Measurements from ENCODE around the gene TSACC.

The TSACC gene

DNA sequence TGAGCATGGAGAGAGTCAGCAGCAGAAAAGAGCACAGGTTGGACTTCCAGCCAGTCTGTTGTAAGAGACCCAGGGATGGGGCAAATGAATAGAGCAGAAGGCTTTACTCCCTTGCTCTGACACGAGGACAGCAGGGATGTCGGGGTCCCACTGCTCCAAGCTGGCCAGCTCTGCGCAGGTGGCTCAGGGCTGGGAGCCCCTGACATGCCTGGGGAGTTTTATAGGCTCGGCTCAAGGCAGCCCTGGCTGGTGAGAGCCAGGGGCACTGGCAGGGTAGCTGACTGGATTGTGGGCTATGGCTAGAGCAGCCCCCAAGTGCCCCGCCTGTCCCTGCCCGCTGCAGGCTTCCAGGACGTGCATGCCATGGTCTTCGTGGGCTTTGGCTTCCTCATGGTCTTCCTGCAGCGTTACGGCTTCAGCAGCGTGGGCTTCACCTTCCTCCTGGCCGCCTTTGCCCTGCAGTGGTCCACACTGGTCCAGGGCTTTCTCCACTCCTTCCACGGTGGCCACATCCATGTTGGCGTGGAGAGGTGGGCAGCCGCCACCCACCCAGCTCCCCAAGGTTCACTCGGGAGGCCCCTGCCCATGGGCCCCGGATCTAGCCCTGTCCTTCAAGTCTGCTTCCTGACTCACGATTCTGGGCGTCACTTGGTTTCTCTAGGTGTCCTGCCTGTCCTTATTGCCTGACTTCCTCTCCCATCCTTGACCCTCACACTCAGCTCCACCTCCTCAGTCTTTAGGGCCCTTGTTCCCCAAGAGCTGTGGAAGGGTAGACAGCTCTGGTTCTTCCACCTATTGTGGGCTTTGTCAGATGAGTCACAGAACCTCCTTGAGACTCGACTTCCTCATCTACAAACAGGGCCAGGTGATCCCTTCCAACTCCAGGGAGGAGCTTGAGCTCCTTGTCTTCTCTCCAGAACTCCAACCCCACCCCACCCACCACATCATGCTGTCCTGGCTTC, 38.9 kb downstream of the TSACC start:
- Histone ChIP-seq H3K9ac (ENCODE audit: low read length) (no peak overlapping the region), H3K36me3 (ENCODE audit: control insufficient read depth, insufficient read depth, low read length) (no peaks in the 10 kb centered on the region), H3K27ac (ENCODE audit: low read depth, low read length) (no peak overlapping the region), H3K27me3 (ENCODE audit: control insufficient read depth, insufficient read depth, low read length) (no peaks in the 10 kb centered on the region), H3K4me3 (ENCODE audit: low read depth, low read length) (no peak overlapping the region), H3K9me3 (ENCODE audit: control insufficient read depth, insufficient read depth, low read depth, low read length) (no peaks in the 10 kb centered on the region), H3K4me1 (ENCODE audit: control insufficient read depth, insufficient read depth, low read length) (peaks cover 6% of the 10 kb centered on the region; the same call in 1 of the 2 replicates)

- no peaks in the 10 kb centered on the region for H3K27me3 ChIP-seq (ENCODE audit: control insufficient read depth, insufficient read depth, low read length)
- peaks cover 6% of the 10 kb centered on the region; the same call in 1 of the 2 replicates for H3K4me1 ChIP-seq (ENCODE audit: control insufficient read depth, insufficient read depth, low read length)
- no peaks in the 10 kb centered on the region for H3K9me3 ChIP-seq (ENCODE audit: control insufficient read depth, insufficient read depth, low read depth, low read length)
- no peaks in the 10 kb centered on the region for H3K36me3 ChIP-seq (ENCODE audit: control insufficient read depth, insufficient read depth, low read length)
- no peak overlapping the region for H3K27ac ChIP-seq (ENCODE audit: low read depth, low read length)
- H3K9ac ChIP-seq (ENCODE audit: low read length), result no peak overlapping the region
- no peak overlapping the region for H3K4me3 ChIP-seq (ENCODE audit: low read depth, low read length)
Observed at GRCh38 chr1:156378557-156378956, 40.2 kb downstream of the TSACC start.

DNA sequence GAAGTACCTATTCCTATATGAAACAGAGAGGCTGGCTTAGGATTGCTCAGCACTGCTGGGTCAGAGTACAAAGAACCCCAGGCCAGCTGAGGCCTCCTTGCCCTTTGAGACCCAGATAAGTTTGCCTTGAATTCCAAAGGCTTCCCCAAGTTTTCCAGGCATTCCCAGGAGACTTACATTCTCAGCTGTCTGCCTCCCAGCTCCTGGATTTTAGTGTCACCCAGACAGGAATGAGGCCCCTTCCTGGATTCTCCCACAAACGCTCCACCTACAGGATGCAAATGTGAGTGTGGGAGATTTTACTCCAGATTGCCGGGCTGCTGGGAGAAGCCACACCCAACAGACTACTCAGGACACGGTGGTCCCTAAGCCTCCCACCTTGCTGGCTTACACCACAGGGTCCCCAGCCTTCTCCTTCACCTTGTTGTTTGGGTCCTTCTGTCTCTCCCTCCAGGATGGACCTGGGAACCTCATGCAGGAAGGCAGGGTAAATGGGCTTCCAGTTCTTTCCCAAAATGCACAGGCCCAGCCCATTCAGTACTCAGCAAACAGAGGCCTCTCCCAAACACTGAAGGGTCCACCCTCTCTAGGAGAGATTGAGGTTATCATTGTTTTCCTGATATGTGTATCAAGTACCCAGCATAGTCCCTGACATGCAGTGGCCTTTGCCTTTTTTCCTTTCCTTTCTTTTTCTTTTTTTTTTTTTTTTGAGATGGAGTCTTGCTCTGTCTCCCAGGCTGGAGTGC, 41.3 kb downstream of the TSACC start:
- no peaks in the 10 kb centered on the region for H3K36me3 ChIP-seq (ENCODE audit: control insufficient read depth, insufficient read depth, low read length)

GRCh38 chr1:156382561-156382960, 44.2 kb downstream of the TSACC start:
- Histone ChIP-seq H3K4me3 (ENCODE audit: low read depth, low read length) (no peak overlapping the region), H3K9ac (ENCODE audit: low read length) (no peak overlapping the region), H3K9me3 (ENCODE audit: control insufficient read depth, insufficient read depth, low read depth, low read length) (no peaks in the 10 kb centered on the region), H3K4me1 (ENCODE audit: control insufficient read depth, insufficient read depth, low read length) (peaks cover 14% of the 10 kb centered on the region), H3K27ac (ENCODE audit: low read depth, low read length) (no peak overlapping the region), H3K27me3 (ENCODE audit: control insufficient read depth, insufficient read depth, low read length) (peaks cover 19% of the 10 kb centered on the region), H3K36me3 (ENCODE audit: control insufficient read depth, insufficient read depth, low read length) (no peaks in the 10 kb centered on the region)

More for the DNA sequence above, 41.3 kb downstream of the TSACC start:
- Histone ChIP-seq H3K27me3 (ENCODE audit: control insufficient read depth, insufficient read depth, low read length) (no peaks in the 10 kb centered on the region), H3K9me3 (ENCODE audit: control insufficient read depth, insufficient read depth, low read depth, low read length) (no peaks in the 10 kb centered on the region), H3K27ac (ENCODE audit: low read depth, low read length) (no peak overlapping the region), H3K4me3 (ENCODE audit: low read depth, low read length) (no peak overlapping the region), H3K9ac (ENCODE audit: low read length) (no peak overlapping the region), H3K4me1 (ENCODE audit: control insufficient read depth, insufficient read depth, low read length) (peaks cover 6% of the 10 kb centered on the region; the same call in 1 of the 2 replicates)

DNA sequence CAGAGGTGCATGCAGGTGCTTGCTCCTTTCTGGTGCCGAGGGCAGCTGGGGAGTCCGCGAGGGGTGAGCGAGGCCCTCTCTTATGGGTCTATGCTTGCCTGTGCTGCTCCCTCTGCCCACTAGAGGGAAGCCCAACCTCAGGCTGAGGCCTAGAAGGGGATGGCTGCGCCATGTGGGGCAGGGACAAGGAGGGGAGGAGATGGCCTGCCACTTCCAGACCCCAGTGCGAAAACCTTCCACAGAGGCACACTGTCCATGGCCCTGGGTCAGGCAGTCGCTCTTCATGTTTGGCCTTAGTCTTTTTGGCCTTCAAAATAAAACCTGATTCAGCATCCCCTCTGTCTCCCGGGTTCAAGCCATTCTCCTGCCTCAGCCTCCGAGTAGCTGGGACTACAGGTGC, 44.7 kb downstream of the TSACC start:
- Histone ChIP-seq H3K27ac (ENCODE audit: low read depth, low read length) (no peak overlapping the region), H3K4me3 (ENCODE audit: low read depth, low read length) (no peak overlapping the region), H3K9ac (ENCODE audit: low read length) (no peak overlapping the region), H3K9me3 (ENCODE audit: control insufficient read depth, insufficient read depth, low read depth, low read length) (no peaks in the 10 kb centered on the region), H3K36me3 (ENCODE audit: control insufficient read depth, insufficient read depth, low read length) (no peaks in the 10 kb centered on the region), H3K4me1 (ENCODE audit: control insufficient read depth, insufficient read depth, low read length) (peaks cover 19% of the 10 kb centered on the region), H3K27me3 (ENCODE audit: control insufficient read depth, insufficient read depth, low read length) (peaks cover 23% of the 10 kb centered on the region)

DNA sequence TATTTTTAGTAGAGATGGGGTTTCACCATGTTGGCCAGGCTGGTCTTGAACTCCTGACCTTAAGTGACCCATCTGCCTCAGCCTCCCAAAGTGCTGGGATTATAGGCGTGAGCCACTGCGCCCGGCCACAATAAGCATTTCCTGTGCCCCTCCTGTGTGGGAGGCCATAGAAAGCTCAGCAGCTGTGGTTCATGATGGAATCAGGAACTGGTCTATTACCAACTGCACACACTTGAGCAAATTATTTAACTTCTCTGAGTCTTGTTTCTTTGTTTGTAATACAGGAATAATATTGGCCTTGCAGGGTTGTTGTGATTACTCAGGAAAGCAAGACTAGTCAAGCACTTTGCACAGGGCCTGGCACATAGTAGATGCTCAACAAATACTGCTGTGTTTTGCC, 45.7 kb downstream of the TSACC start:
- H3K27ac ChIP-seq (ENCODE audit: low read depth, low read length), result no peak overlapping the region
- H3K9me3 ChIP-seq (ENCODE audit: control insufficient read depth, insufficient read depth, low read depth, low read length), result no peaks in the 10 kb centered on the region
- H3K4me1 ChIP-seq (ENCODE audit: control insufficient read depth, insufficient read depth, low read length), result peaks cover 25% of the 10 kb centered on the region
- no peak overlapping the region for H3K4me3 ChIP-seq (ENCODE audit: low read depth, low read length)
- no peaks in the 10 kb centered on the region for H3K36me3 ChIP-seq (ENCODE audit: control insufficient read depth, insufficient read depth, low read length)
- H3K27me3 ChIP-seq (ENCODE audit: control insufficient read depth, insufficient read depth, low read length), result peaks cover 33% of the 10 kb centered on the region
- H3K9ac ChIP-seq (ENCODE audit: low read length), result no peak overlapping the region

GRCh38 chr1:156384658-156385057, 46.3 kb downstream of the TSACC start:
- Histone ChIP-seq H3K36me3 (ENCODE audit: control insufficient read depth, insufficient read depth, low read length) (no peaks in the 10 kb centered on the region), H3K4me3 (ENCODE audit: low read depth, low read length) (no peak overlapping the region)

GRCh38 chr1:156385534-156386031, 47.3 kb downstream of the TSACC start:
- Histone ChIP-seq H3K27ac (ENCODE audit: low read depth, low read length) (no peak overlapping the region), H3K27me3 (ENCODE audit: control insufficient read depth, insufficient read depth, low read length) (peaks cover 49% of the 10 kb centered on the region), H3K9ac (ENCODE audit: low read length) (no peak overlapping the region), H3K36me3 (ENCODE audit: control insufficient read depth, insufficient read depth, low read length) (no peaks in the 10 kb centered on the region), H3K4me1 (ENCODE audit: control insufficient read depth, insufficient read depth, low read length) (peaks cover 32% of the 10 kb centered on the region), H3K4me3 (ENCODE audit: low read depth, low read length) (no peak overlapping the region), H3K9me3 (ENCODE audit: control insufficient read depth, insufficient read depth, low read depth, low read length) (no peaks in the 10 kb centered on the region)

More at GRCh38 chr1:156384658-156385057, 46.3 kb downstream of the TSACC start:
- Histone ChIP-seq H3K27ac (ENCODE audit: low read depth, low read length) (no peak overlapping the region), H3K9ac (ENCODE audit: low read length) (no peak overlapping the region), H3K4me1 (ENCODE audit: control insufficient read depth, insufficient read depth, low read length) (peaks cover 27% of the 10 kb centered on the region), H3K9me3 (ENCODE audit: control insufficient read depth, insufficient read depth, low read depth, low read length) (no peaks in the 10 kb centered on the region), H3K27me3 (ENCODE audit: control insufficient read depth, insufficient read depth, low read length) (peaks cover 39% of the 10 kb centered on the region)

- Histone ChIP-seq H3K9me3 (ENCODE audit: control insufficient read depth, insufficient read depth, low read depth, low read length) (no peaks in the 10 kb centered on the region), H3K27me3 (ENCODE audit: control insufficient read depth, insufficient read depth, low read length) (peaks cover 56% of the 10 kb centered on the region), H3K27ac (ENCODE audit: low read depth, low read length) (no peak overlapping the region), H3K4me1 (ENCODE audit: control insufficient read depth, insufficient read depth, low read length) (peaks cover 39% of the 10 kb centered on the region), H3K4me3 (ENCODE audit: low read depth, low read length) (no peak overlapping the region), H3K36me3 (ENCODE audit: control insufficient read depth, insufficient read depth, low read length) (no peaks in the 10 kb centered on the region), H3K9ac (ENCODE audit: low read length) (no peak overlapping the region)
Observed at GRCh38 chr1:156386134-156386901, 48.0 kb downstream of the TSACC start.

DNA sequence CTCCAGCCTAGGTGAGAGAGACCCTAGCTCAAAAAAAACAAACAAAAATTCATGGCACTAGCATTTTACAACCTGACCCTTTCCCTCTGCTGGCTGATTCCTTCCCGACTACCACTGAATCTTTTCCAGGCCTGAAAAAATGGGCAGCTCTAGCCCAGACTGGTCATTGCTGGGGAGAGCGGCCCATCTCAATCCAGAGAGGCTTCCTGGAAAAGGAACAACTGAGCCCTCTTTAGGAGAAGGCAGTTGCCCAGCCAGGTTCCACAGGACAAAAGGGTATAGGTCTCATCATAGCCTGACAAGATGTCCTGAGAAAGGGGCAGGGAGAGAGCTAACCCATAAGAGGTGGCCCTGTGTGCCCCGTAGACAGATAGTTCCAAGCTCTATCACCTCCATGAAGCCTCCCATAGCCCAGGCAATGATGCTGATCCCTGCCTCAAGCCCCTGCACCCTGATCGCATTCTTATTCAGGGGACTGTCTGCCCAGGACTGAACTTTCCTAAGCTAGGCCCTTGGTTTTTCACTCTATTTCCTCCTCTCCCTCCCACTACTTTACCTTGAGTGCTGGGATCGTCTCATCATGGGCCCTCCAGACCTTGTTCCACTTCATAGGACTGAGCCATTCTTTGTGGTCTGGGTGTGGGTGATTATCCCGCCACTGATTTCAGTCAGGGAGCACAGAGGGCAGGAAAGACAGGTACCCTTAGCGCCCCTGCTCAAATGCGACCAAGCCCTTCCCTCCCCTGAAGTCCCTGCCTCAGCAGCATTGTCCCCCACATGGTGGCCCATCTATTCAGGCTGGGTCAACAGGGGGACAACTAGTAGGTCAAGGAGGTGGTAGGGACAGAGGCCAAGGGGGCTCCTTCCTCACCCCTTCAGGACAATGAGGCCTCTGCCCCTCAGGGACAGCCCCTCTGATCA, 48.9 kb downstream of the TSACC start:
- no peaks in the 10 kb centered on the region for H3K9me3 ChIP-seq (ENCODE audit: control insufficient read depth, insufficient read depth, low read depth, low read length)
- no peaks in the 10 kb centered on the region for H3K36me3 ChIP-seq (ENCODE audit: control insufficient read depth, insufficient read depth, low read length)
- H3K27me3 ChIP-seq (ENCODE audit: control insufficient read depth, insufficient read depth, low read length), result peaks cover 65% of the 10 kb centered on the region
- peaks cover 48% of the 10 kb centered on the region for H3K4me1 ChIP-seq (ENCODE audit: control insufficient read depth, insufficient read depth, low read length)
- H3K4me3 ChIP-seq (ENCODE audit: low read depth, low read length), result peak overlapping the region; percentile 57; the same call in 1 of the 2 replicates
- H3K9ac ChIP-seq (ENCODE audit: low read length), result no peak overlapping the region
- no peak overlapping the region for H3K27ac ChIP-seq (ENCODE audit: low read depth, low read length)
